ENCODE results near the gene PKHD1. TPM values are rescaled to one million over a fixed set of nuclear protein-coding genes. Genes with fewer than 3 reads are reported as not detected.

PKHD1 gene
- total RNA-seq, 2 donors from 2014 or later = not detected

- Histone ChIP-seq H3K4me1 (no peaks in the 10 kb centered on the region), H3K27me3 (no peaks in the 10 kb centered on the region), H3K4me3 (no peak overlapping the region), H3K36me3 (no peaks in the 10 kb centered on the region), H3K27ac (no peak overlapping the region), H3K9me3 (no peaks in the 10 kb centered on the region)
- DNase-seq (ENCODE audit: low spot score) = no peak
- no peak for TF ChIP-seq CTCF (IDR thresholded peaks at IDR 0.05)
Observed at GRCh38 chr6:52022675-52023074, 64.7 kb downstream of the PKHD1 start.

- Histone ChIP-seq H3K4me1 (no peaks in the 10 kb centered on the region), H3K27ac (no peak overlapping the region), H3K27me3 (no peaks in the 10 kb centered on the region), H3K36me3 (no peaks in the 10 kb centered on the region), H3K9me3 (no peaks in the 10 kb centered on the region), H3K4me3 (no peak overlapping the region)
- DNase-seq (ENCODE audit: low spot score) = no peak
- peak; percentile 39 to 84 for TF ChIP-seq CTCF (IDR thresholded peaks at IDR 0.05)
Observed at GRCh38 chr6:52020945-52021570, 66.4 kb downstream of the PKHD1 start.

GRCh38 chr6:52019881-52020280, 67.5 kb downstream of the PKHD1 start:
- Histone ChIP-seq H3K4me3 (no peak overlapping the region), H3K9me3 (no peaks in the 10 kb centered on the region), H3K27me3 (no peaks in the 10 kb centered on the region), H3K27ac (no peak overlapping the region), H3K36me3 (no peaks in the 10 kb centered on the region), H3K4me1 (no peaks in the 10 kb centered on the region)
- no peak for DNase-seq (ENCODE audit: low spot score)
- TF ChIP-seq CTCF (IDR thresholded peaks at IDR 0.05) = no peak

GRCh38 chr6:52019092-52019491, 68.3 kb downstream of the PKHD1 start:
- H3K9me3 ChIP-seq = no peaks in the 10 kb centered on the region
- H3K4me3 ChIP-seq = no peak overlapping the region
- no peaks in the 10 kb centered on the region for H3K36me3 ChIP-seq
- no peaks in the 10 kb centered on the region for H3K27me3 ChIP-seq
- H3K4me1 ChIP-seq = no peaks in the 10 kb centered on the region
- no peak for DNase-seq (ENCODE audit: low spot score)
- no peak overlapping the region for H3K27ac ChIP-seq
- TF ChIP-seq CTCF (IDR thresholded peaks at IDR 0.05) = no peak

- TF ChIP-seq CTCF (IDR thresholded peaks at IDR 0.05) = no peak
- Histone ChIP-seq H3K4me1 (no peaks in the 10 kb centered on the region), H3K27me3 (no peaks in the 10 kb centered on the region)
Observed at GRCh38 chr6:52016915-52017748, 70.3 kb downstream of the PKHD1 start.

More at GRCh38 chr6:52016915-52017748, 70.3 kb downstream of the PKHD1 start:
- Histone ChIP-seq H3K9me3 (no peaks in the 10 kb centered on the region), H3K36me3 (no peaks in the 10 kb centered on the region), H3K27ac (no peak overlapping the region), H3K4me3 (no peak overlapping the region)
- no peak for DNase-seq (ENCODE audit: low spot score)

All from right atrium auricular region (tissue), 2 donors.